IMR-90 (cell line): ENCODE measurements around the gene SLC66A1. TPM values are rescaled to one million over a fixed set of nuclear protein-coding genes. Genes with fewer than 3 reads are reported as not detected.

Source experiments
- ATAC-seq: fragments of 200-7000 bp; cut with Tn5 transposase; 2 replicates; pipeline ENCODE4 v1.9.1; 2020; ENCODE audit warnings: low read depth, mild to moderate bottlenecking, moderate library complexity
- BruUV-seq: library from RNA; stranded (reverse); fragments of 400-500 nt; replicated peaks from 2 replicates; lab custom pipeline; 2021; lab: Mats Ljungman, UMichigan
- CTCF ChIA-PET: fragments of 300-600 bp; formaldehyde crosslinking; extraction: SDS; loops from one replicate; lab custom pipeline; 2021; ENCODE audit warnings: antibody characterized with exemption; lab: Yijun Ruan, JAX
- POLR2A ChIA-PET: fragments of 300-600 bp; sonication (Branson Sonifier 250); formaldehyde crosslinking; loops from one replicate; lab custom pipeline; 2022; ENCODE audit warnings: antibody characterized with exemption; ENCODE audit not compliant: unreplicated experiment; lab: Charles Lee
- DNase-seq: peaks from one replicate; pipeline ENCODE4 v3.0.0; 2013
- H2AFZ ChIP-seq: replicated peaks from 2 replicates; pipeline ENCODE3; 2013; ENCODE audit warnings: low read length, mild to moderate bottlenecking; ENCODE audit not compliant: poor library complexity
- H2AK5ac ChIP-seq: 2 replicates; pipeline ENCODE4 v1.6.1; 2013; ENCODE audit warnings: low read depth, low read length, inconsistent platforms
- H2AK9ac ChIP-seq: replicated peaks from 2 replicates; pipeline ENCODE3; 2013; ENCODE audit warnings: mild to moderate bottlenecking, low read depth, low read length, moderate library complexity; ENCODE audit not compliant: poor library complexity
- H2BK120ac ChIP-seq: 2 replicates; pipeline ENCODE4 v1.6.1; 2013; ENCODE audit warnings: low read depth, low read length, inconsistent platforms
- H2BK15ac ChIP-seq: 3 replicates; pipeline ENCODE4 v1.6.1; 2013; ENCODE audit warnings: low read depth, low read length, inconsistent platforms
- H2BK20ac ChIP-seq: 2 replicates; pipeline ENCODE4 v1.6.1; 2013; ENCODE audit warnings: low read depth, mild to moderate bottlenecking, inconsistent platforms, low read length, moderate library complexity
- H2BK5ac ChIP-seq: 2 replicates; pipeline ENCODE4 v1.6.1; 2013; ENCODE audit warnings: mild to moderate bottlenecking, low read depth, low read length, inconsistent platforms; ENCODE audit not compliant: poor library complexity, severe bottlenecking
- H3K14ac ChIP-seq: replicated peaks from 2 replicates; pipeline ENCODE4 v1.6.1; 2013; ENCODE audit warnings: low read depth, low read length, inconsistent platforms
- H3K18ac ChIP-seq: 2 replicates; pipeline ENCODE4 v1.6.1; 2013; ENCODE audit warnings: low read depth, low read length, control low read depth
- H3K23ac ChIP-seq: 2 replicates; pipeline ENCODE4 v1.6.1; 2013; ENCODE audit warnings: low read depth, low read length, inconsistent platforms
- H3K27ac ChIP-seq: 2 replicates; pipeline ENCODE4 v1.5.1; 2013; ENCODE audit warnings: mild to moderate bottlenecking, control low read depth, low read length; ENCODE audit not compliant: insufficient read depth
- H3K27me3 ChIP-seq: 2 replicates; pipeline ENCODE4 v1.6.1; 2013; ENCODE audit warnings: low read length; ENCODE audit not compliant: control insufficient read depth, insufficient read depth
- H3K36me3 ChIP-seq: 2 replicates; pipeline ENCODE4 v1.6.1; 2013; ENCODE audit warnings: low read length, mixed read lengths; ENCODE audit not compliant: control insufficient read depth, insufficient read depth
- H3K4ac ChIP-seq: 2 replicates; pipeline ENCODE4 v1.6.1; 2013; ENCODE audit warnings: low read depth, low read length, inconsistent platforms
- H3K4me1 ChIP-seq: 2 replicates; pipeline ENCODE4 v1.6.1; 2013; ENCODE audit warnings: low read length, mixed read lengths; ENCODE audit not compliant: control insufficient read depth, insufficient read depth
- H3K4me2 ChIP-seq: 2 replicates; pipeline ENCODE4 v1.6.1; 2013; ENCODE audit warnings: low read depth, mild to moderate bottlenecking, control low read depth, low read length, moderate library complexity
- H3K4me3 ChIP-seq: 2 replicates; pipeline ENCODE4 v1.5.1; 2013; ENCODE audit warnings: low read depth, mild to moderate bottlenecking, control low read depth, low read length, moderate library complexity; ENCODE audit not compliant: insufficient read depth
- H3K56ac ChIP-seq: 2 replicates; pipeline ENCODE4 v1.6.1; 2013; ENCODE audit warnings: low read length, inconsistent platforms; ENCODE audit not compliant: insufficient read depth; ENCODE audit errors: extremely low read depth
- H3K79me1 ChIP-seq, 2 experiments: 2 replicates each; pipeline ENCODE4 v1.6.1; 2013; ENCODE audit warnings: low read length in 2 of 2, inconsistent platforms in 1 of 2, low read depth in 1 of 2
- H3K9ac ChIP-seq: 2 replicates; pipeline ENCODE4 v1.6.1; 2013; ENCODE audit warnings: low read depth, low read length, control low read depth
- H3K9me1 ChIP-seq: 2 replicates; pipeline ENCODE4 v1.6.1; 2013; ENCODE audit warnings: low read length, inconsistent platforms; ENCODE audit not compliant: insufficient read depth
- H3K9me3 ChIP-seq: 2 replicates; pipeline ENCODE4 v1.6.1; 2013; ENCODE audit warnings: low read length; ENCODE audit not compliant: control insufficient read depth, insufficient read depth
- H4K20me1 ChIP-seq: 2 replicates; pipeline ENCODE4 v1.6.1; 2013; ENCODE audit warnings: low read length, inconsistent platforms; ENCODE audit not compliant: insufficient read depth
- H4K5ac ChIP-seq: 2 replicates; pipeline ENCODE4 v1.6.1; 2013; ENCODE audit warnings: mild to moderate bottlenecking, low read depth, low read length, control low read depth
- H4K8ac ChIP-seq, 2 experiments: 2 replicates each; pipeline ENCODE4 v1.6.1; 2013; ENCODE audit warnings: low read depth in 2 of 2, low read length in 2 of 2, control low read depth in 1 of 2, inconsistent platforms in 1 of 2
- H4K91ac ChIP-seq: 2 replicates; pipeline ENCODE4 v1.6.1; 2013; ENCODE audit warnings: low read depth, low read length, inconsistent platforms; ENCODE audit not compliant: insufficient read depth
- CHD1 ChIP-seq: IDR thresholded peaks from 2 replicates; pipeline ENCODE4 v1.6.1; 2012; ENCODE audit warnings: low read depth, low read length, improper control_type of control experiment
- FOS ChIP-seq: fragments of 150-350 bp; IDR thresholded peaks from 2 replicates; pipeline ENCODE4 v1.6.1; 2016; ENCODE audit warnings: low read depth, low read length
- MXI1 ChIP-seq: IDR thresholded peaks from 2 replicates; pipeline ENCODE4 v1.6.1; 2012; ENCODE audit warnings: low read depth, mild to moderate bottlenecking, low read length, moderate library complexity, borderline replicate concordance
- NFE2L2 ChIP-seq: fragments of 150-350 bp; IDR thresholded peaks from 2 replicates; pipeline ENCODE4 v1.6.1; 2016; ENCODE audit warnings: low read depth, mild to moderate bottlenecking, low read length
- RCOR1 ChIP-seq: IDR thresholded peaks from 2 replicates; pipeline ENCODE4 v1.6.1; 2012; ENCODE audit warnings: mild to moderate bottlenecking, low read length, improper control_type of control experiment; ENCODE audit not compliant: insufficient replicate concordance
- SMC3 ChIP-seq: fragments of 150-350 bp; IDR thresholded peaks from 2 replicates; pipeline ENCODE4 v1.6.1; 2016; ENCODE audit warnings: low read depth, mild to moderate bottlenecking, antibody characterized with exemption, low read length, moderate library complexity
- WGBS, 2 experiments: methylation state at CpG; one replicate each; pipeline versions ENCODE4 v1.1.5 to v1.1.7; 2013; ENCODE audit warnings: missing lambda C conversion rate in 2 of 2; ENCODE audit not compliant: insufficient read length in 1 of 2; ENCODE audit errors: extremely low coverage in 2 of 2; 5-methylcytosine and 5-hydroxymethylcytosine counted together
- dilution Hi-C: fragments of 300-500 bp; cut with HindIII; formaldehyde crosslinking; loops from one replicate; pipeline ENCODE4 v1.14.3; 2018; ENCODE audit warnings: low sequenced_read_pairs; ENCODE audit not compliant: unreplicated experiment
- in situ Hi-C: fragments of 300-500 bp; cut with MboI; formaldehyde crosslinking; loops from 3 replicates; pipeline ENCODE4 v1.14.3; 2019; ENCODE audit warnings: low sequenced_read_pairs, inconsistent platforms, mixed read lengths
- intact Hi-C: fragments of 100-400 bp; cut with micrococcal nuclease; formaldehyde crosslinking; loops from 2 replicates; pipeline ENCODE4 v1.10.0; 2022
- polyA plus RNA-seq, 3 experiments: library from polyadenylated mRNA; depleted of rRNA; stranded (reverse); fragments of >200 nt; gene quantifications; 2 replicates each; pipeline ENCODE4 v1.2.3, GENCODE V29; 2012; ENCODE audit warnings: low replicate concordance in 1 of 3
- total RNA-seq: library from RNA; depleted of rRNA; stranded (reverse); fragments of >200 nt; gene quantifications from 2 replicates; pipeline ENCODE4 v1.2.3, GENCODE V29; 2012
- TF ChIP-seq, protein P1 (sequence below): conservative IDR thresholded peaks from 2 replicates; pipeline ENCODE4 v1.5.1; 2012; ENCODE audit warnings: mild to moderate bottlenecking, low read depth, low read length, improper control_type of control experiment
- TF ChIP-seq, protein P2 (sequence below): fragments of 150-350 bp; IDR thresholded peaks from 2 replicates; pipeline ENCODE4 v1.6.1; 2016; ENCODE audit warnings: low read depth, mild to moderate bottlenecking, low read length, moderate library complexity, borderline replicate concordance
- TF ChIP-seq, protein P3 (sequence below): fragments of 150-350 bp; IDR thresholded peaks from 2 replicates; pipeline ENCODE4 v1.6.1; 2017; ENCODE audit warnings: mild to moderate bottlenecking, antibody characterized with exemption, low read length, low read depth

SLC66A1 gene
- total and polyA plus RNA-seq, 2 of the 4 experiments (the other 2 are of a cell fraction): 6.8 to 18.9 TPM

DNA sequence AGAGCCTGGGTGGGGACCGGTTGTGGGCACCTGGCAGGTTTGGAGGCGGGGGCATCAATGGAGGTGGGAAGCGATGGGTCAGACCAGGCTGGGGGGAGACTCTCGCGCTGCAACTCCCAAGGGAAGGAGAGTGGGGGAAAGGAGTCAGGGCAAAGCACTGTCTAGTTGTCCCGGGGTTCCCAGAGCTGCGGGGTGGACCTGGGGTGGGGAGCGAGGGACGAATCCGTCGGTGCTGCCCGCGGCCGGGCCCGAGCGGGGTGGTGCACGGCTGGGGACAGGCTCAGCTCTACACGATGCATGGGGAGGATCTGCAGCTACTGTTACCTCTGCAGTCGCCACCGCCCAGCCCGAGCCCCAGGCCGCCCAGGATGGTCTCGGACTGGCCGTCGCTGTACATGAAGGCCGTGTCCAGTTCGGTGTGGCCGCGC is 609 bp upstream of the SLC66A1 start:
- Histone ChIP-seq H3K9ac (peak overlapping the region; percentile 85), H3K18ac (no peak overlapping the region; the same call in 1 of the 2 replicates), H2BK20ac (no peak overlapping the region), H3K9me1 (peaks cover 38% of the 10 kb centered on the region), H2BK120ac (no peak overlapping the region), H3K4me1 (peaks cover 27% of the 10 kb centered on the region), H3K4ac (peak overlapping the region; percentile 43; the same call in 1 of the 2 replicates), H3K27me3 (no peaks in the 10 kb centered on the region), H4K8ac (peak overlapping the region; percentile 34 to 64; a peak in 2 of 4 replicates), H4K5ac (no peak overlapping the region), H3K14ac (peak overlapping the region; percentile 67), H4K91ac (no peak overlapping the region), H3K9me3 (no peaks in the 10 kb centered on the region), H3K4me3 (peak overlapping the region; percentile 96), H2AK9ac (peak overlapping the region; percentile 90), H2BK5ac (peak overlapping the region; percentile 70), H2AFZ (peak overlapping the region; percentile 96), H3K36me3 (peaks cover 20% of the 10 kb centered on the region), H4K20me1 (peaks cover 30% of the 10 kb centered on the region), H2AK5ac (peak overlapping the region; percentile 56), H3K56ac (no peak overlapping the region), H3K23ac (peak overlapping the region; percentile 11), H3K79me1 (peaks cover 21 to 74% of the 10 kb centered on the region in 2 experiments), H2BK15ac (no peak overlapping the region), H3K27ac (peak overlapping the region; percentile 79), H3K4me2 (peak overlapping the region; percentile 98)
- ChIA-PET CTCF (no interaction called here), POLR2A (no interaction called here)
- DNase-seq: no peak
- intact Hi-C loops (loop anchor here (5.0 kb wide), 1 partner anchor 59 kb away; the partner anchor contains the start of genes EMC1 and MRTO4), in situ Hi-C loops (no loop called here), dilution Hi-C loops (no loop called here)
- TF ChIP-seq FOS: no peak
- TF ChIP-seq, protein P1, sequence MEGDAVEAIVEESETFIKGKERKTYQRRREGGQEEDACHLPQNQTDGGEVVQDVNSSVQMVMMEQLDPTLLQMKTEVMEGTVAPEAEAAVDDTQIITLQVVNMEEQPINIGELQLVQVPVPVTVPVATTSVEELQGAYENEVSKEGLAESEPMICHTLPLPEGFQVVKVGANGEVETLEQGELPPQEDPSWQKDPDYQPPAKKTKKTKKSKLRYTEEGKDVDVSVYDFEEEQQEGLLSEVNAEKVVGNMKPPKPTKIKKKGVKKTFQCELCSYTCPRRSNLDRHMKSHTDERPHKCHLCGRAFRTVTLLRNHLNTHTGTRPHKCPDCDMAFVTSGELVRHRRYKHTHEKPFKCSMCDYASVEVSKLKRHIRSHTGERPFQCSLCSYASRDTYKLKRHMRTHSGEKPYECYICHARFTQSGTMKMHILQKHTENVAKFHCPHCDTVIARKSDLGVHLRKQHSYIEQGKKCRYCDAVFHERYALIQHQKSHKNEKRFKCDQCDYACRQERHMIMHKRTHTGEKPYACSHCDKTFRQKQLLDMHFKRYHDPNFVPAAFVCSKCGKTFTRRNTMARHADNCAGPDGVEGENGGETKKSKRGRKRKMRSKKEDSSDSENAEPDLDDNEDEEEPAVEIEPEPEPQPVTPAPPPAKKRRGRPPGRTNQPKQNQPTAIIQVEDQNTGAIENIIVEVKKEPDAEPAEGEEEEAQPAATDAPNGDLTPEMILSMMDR: no peak
- no peak for TF ChIP-seq CHD1
- TF ChIP-seq SMC3: no peak
- no peak for TF ChIP-seq NFE2L2
- TF ChIP-seq, protein P2, sequence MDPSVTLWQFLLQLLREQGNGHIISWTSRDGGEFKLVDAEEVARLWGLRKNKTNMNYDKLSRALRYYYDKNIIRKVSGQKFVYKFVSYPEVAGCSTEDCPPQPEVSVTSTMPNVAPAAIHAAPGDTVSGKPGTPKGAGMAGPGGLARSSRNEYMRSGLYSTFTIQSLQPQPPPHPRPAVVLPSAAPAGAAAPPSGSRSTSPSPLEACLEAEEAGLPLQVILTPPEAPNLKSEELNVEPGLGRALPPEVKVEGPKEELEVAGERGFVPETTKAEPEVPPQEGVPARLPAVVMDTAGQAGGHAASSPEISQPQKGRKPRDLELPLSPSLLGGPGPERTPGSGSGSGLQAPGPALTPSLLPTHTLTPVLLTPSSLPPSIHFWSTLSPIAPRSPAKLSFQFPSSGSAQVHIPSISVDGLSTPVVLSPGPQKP: no peak
- no peak for TF ChIP-seq RCOR1
- TF ChIP-seq MXI1: no peak
- TF ChIP-seq, protein P3, sequence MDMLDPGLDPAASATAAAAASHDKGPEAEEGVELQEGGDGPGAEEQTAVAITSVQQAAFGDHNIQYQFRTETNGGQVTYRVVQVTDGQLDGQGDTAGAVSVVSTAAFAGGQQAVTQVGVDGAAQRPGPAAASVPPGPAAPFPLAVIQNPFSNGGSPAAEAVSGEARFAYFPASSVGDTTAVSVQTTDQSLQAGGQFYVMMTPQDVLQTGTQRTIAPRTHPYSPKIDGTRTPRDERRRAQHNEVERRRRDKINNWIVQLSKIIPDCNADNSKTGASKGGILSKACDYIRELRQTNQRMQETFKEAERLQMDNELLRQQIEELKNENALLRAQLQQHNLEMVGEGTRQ: no peak
- peak; percentile 27 for ATAC-seq
- WGBS, 2 experiments: 0% methylated on average over 23 of the region's 29 CpGs; no CpG with 5 or more reads in 1 of the 2 experiments
- no TSS peak for BruUV-seq
